Caco-2 (cell line): ENCODE data around the gene WDR44. TPM values are rescaled to one million over a fixed set of nuclear protein-coding genes. Genes with fewer than 3 reads are reported as not detected.

ENCODE experiments used
- BruUV-seq: library from RNA; stranded (reverse); fragments of 400-500 nt; replicated peaks from 2 replicates; lab custom pipeline; 2021; lab: Mats Ljungman, UMichigan
- CTCF ChIA-PET: fragments of 300-600 bp; sonication (Branson Sonifier 250); formaldehyde crosslinking; loops from one replicate; lab custom pipeline; 2022; ENCODE audit warnings: antibody characterized with exemption; lab: Charles Lee
- POLR2A ChIA-PET: fragments of 300-600 bp; sonication (Branson Sonifier 250); formaldehyde crosslinking; loops from one replicate; lab custom pipeline; 2022; ENCODE audit warnings: antibody characterized with exemption; lab: Charles Lee
- DNase-seq, 2 experiments: peaks; one replicate each; pipeline versions ENCODE4 v3.0.0 to v3.0.0-alpha.2; 2020 to 2022
- H3K27me3 ChIP-seq: replicated peaks from 2 replicates; pipeline ENCODE4 v1.6.0; 2011; ENCODE audit warnings: low read length; ENCODE audit not compliant: control insufficient read depth, insufficient read depth
- H3K36me3 ChIP-seq: 2 replicates; pipeline ENCODE4 v1.5.1; 2011; ENCODE audit warnings: low read length; ENCODE audit not compliant: control insufficient read depth, insufficient read depth
- H3K4me1 ChIP-seq: fragments of 250-450 bp; sonication (Bioruptor Pico); 2 replicates; pipeline ENCODE4 v1.5.1; 2020; ENCODE audit warnings: mild to moderate bottlenecking
- H3K4me3 ChIP-seq: 2 replicates; pipeline ENCODE4 v1.5.1; 2011; ENCODE audit warnings: low read depth, mild to moderate bottlenecking, control low read depth, low read length
- H3K9me3 ChIP-seq: fragments of 250-450 bp; sonication (Bioruptor Pico); 2 replicates; pipeline ENCODE4 v1.5.1; 2020; ENCODE audit warnings: mild to moderate bottlenecking, moderate library complexity
- H3K27ac Mint-ChIP-seq: one replicate; pipeline ENCODE4 v1.8.0; 2022; ENCODE audit warnings: mixed read lengths; ENCODE audit not compliant: unreplicated experiment
- H3K27me3 Mint-ChIP-seq: one replicate; pipeline ENCODE4 v1.8.0; 2022; ENCODE audit warnings: mixed read lengths; ENCODE audit not compliant: insufficient read depth, unreplicated experiment
- H3K36me3 Mint-ChIP-seq: one replicate; pipeline ENCODE4 v1.8.0; 2022; ENCODE audit warnings: mild to moderate bottlenecking, mixed read lengths; ENCODE audit not compliant: insufficient read depth, unreplicated experiment
- H3K4me1 Mint-ChIP-seq: one replicate; pipeline ENCODE4 v1.8.0; 2022; ENCODE audit warnings: low read depth, mixed read lengths; ENCODE audit not compliant: unreplicated experiment
- H3K4me3 Mint-ChIP-seq: one replicate; pipeline ENCODE4 v1.8.0; 2022; ENCODE audit warnings: mild to moderate bottlenecking, moderate library complexity, mixed read lengths; ENCODE audit not compliant: unreplicated experiment
- H3K9me3 Mint-ChIP-seq: one replicate; pipeline ENCODE4 v1.8.0; 2022; ENCODE audit warnings: mixed read lengths; ENCODE audit not compliant: unreplicated experiment
- CTCF ChIP-seq, 2 experiments: fragments of 200-600 bp in 1 of 2; IDR thresholded peaks; 1 replicate in 1 of 2; 2 replicates in 1 of 2; pipeline versions ENCODE4 v1.5.1 to v1.8.0; 2011 to 2022; ENCODE audit warnings: antibody characterized with exemption in 1 of 2, control low read depth in 1 of 2, inconsistent platforms in 1 of 2, low read depth in 1 of 2, low read length in 1 of 2, mild to moderate bottlenecking in 1 of 2, moderate library complexity in 1 of 2; ENCODE audit not compliant: insufficient read depth in 1 of 2, severe bottlenecking in 1 of 2, unreplicated experiment in 1 of 2
- intact Hi-C: fragments of 100-400 bp; cut with micrococcal nuclease; formaldehyde crosslinking; loops from one replicate; pipeline ENCODE4 v1.10.0; 2022; ENCODE audit not compliant: unreplicated experiment
- total RNA-seq: library from RNA; stranded (reverse); gene quantifications from 2 replicates; pipeline ENCODE4 v1.2.3, GENCODE V29; 2022

WDR44 gene
- total RNA-seq, 1 experiment from 2014 or later = 9.9 TPM

DNA sequence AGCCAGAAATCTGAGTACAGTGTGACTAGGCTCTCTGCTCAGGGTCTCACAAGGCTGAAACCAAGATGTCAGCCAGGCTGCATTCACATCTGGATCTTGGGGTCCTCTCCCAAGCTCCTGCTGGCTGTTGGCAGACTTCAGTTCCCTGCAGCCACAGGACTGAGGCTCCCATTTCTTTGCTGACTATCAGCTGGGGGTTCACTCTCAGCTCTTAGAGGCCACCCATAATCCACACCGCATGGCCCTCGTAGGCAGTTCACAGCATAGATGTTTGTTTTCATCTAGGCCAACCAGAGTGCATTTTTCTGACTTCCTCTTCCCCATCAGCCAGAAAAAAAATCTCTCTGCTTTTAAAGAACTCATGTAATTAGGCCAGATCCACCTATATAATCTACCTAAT is 8.2 kb upstream of the WDR44 start:
- no peak for TF ChIP-seq CTCF (IDR thresholded peaks at IDR 0.05; ENCODE audit: insufficient read depth in 1 of 2, low read depth in 1 of 2, low read length in 1 of 2, severe bottlenecking in 1 of 2, unreplicated experiment in 1 of 2)
- ChIA-PET CTCF (no interaction called here), POLR2A (no interaction called here)
- no peaks in the 10 kb centered on the region for H3K27me3 Mint-ChIP-seq
- H3K4me3 Mint-ChIP-seq = no peak overlapping the region
- no peak for DNase-seq
- no peaks in the 10 kb centered on the region for H3K36me3 Mint-ChIP-seq
- Histone ChIP-seq H3K4me1 (no peaks in the 10 kb centered on the region), H3K9me3 (no peaks in the 10 kb centered on the region), H3K4me3 (no peak overlapping the region), H3K36me3 (no peaks in the 10 kb centered on the region), H3K27me3 (no peaks in the 10 kb centered on the region)
- intact Hi-C loops = no loop called here
- no peak overlapping the region for H3K27ac Mint-ChIP-seq
- H3K9me3 Mint-ChIP-seq = no peaks in the 10 kb centered on the region
- BruUV-seq = no TSS peak
- no peaks in the 10 kb centered on the region for H3K4me1 Mint-ChIP-seq

DNA sequence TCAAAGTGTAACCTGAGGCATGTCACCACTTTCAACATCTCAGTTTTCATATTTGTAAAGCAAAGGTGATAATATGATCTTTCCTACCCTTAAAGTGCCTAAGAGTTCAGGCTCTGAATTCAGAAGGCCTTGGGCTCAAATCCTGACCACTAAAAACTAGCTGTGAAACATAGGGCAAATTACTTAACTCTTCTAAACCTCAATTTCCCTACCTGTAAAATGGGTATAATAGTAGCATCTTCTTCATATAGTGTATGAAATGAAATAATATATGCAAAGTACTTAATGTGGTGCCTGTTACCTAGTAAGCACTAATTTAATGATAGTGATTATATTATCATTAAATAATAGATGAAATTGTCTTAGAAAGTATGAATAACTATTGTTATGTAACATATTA is 7.0 kb upstream of the WDR44 start:
- Histone ChIP-seq H3K4me1 (no peaks in the 10 kb centered on the region), H3K27me3 (no peaks in the 10 kb centered on the region), H3K4me3 (no peak overlapping the region), H3K36me3 (no peaks in the 10 kb centered on the region), H3K9me3 (no peaks in the 10 kb centered on the region)
- no peaks in the 10 kb centered on the region for H3K36me3 Mint-ChIP-seq
- ChIA-PET CTCF (no interaction called here), POLR2A (no interaction called here)
- no peak for DNase-seq
- H3K27me3 Mint-ChIP-seq = no peaks in the 10 kb centered on the region
- no peak overlapping the region for H3K4me3 Mint-ChIP-seq
- intact Hi-C loops = no loop called here
- no peaks in the 10 kb centered on the region for H3K4me1 Mint-ChIP-seq
- no peaks in the 10 kb centered on the region for H3K9me3 Mint-ChIP-seq
- no peak overlapping the region for H3K27ac Mint-ChIP-seq
- no peak for TF ChIP-seq CTCF (IDR thresholded peaks at IDR 0.05; ENCODE audit: insufficient read depth in 1 of 2, low read depth in 1 of 2, low read length in 1 of 2, severe bottlenecking in 1 of 2, unreplicated experiment in 1 of 2)
- BruUV-seq = no TSS peak

- Mint-ChIP-seq H3K27me3 (no peaks in the 10 kb centered on the region), H3K27ac (peak overlapping the region; percentile 100), H3K9me3 (no peaks in the 10 kb centered on the region), H3K4me1 (no peaks in the 10 kb centered on the region), H3K36me3 (peaks cover 14% of the 10 kb centered on the region), H3K4me3 (peak overlapping the region; percentile 98)
- TSS peak; percentile 97 for BruUV-seq
- Histone ChIP-seq H3K4me3 (peak overlapping the region; percentile 42), H3K4me1 (peaks cover 3% of the 10 kb centered on the region; the same call in 1 of the 2 replicates), H3K27me3 (no peaks in the 10 kb centered on the region), H3K36me3 (no peaks in the 10 kb centered on the region), H3K9me3 (no peaks in the 10 kb centered on the region)
- intact Hi-C loops = no loop called here
- no peak for DNase-seq
- ChIA-PET POLR2A (no interaction called here), CTCF (no interaction called here)
- TF ChIP-seq CTCF (IDR thresholded peaks at IDR 0.05; ENCODE audit: insufficient read depth in 1 of 2, low read depth in 1 of 2, low read length in 1 of 2, severe bottlenecking in 1 of 2, unreplicated experiment in 1 of 2) = no peak
These were observed 852 bp upstream of the WDR44 start for GRCh38 chrX:118345045-118345463.
